Mucosa of rectum (tissue), 2 donors: Measurements from ENCODE around the gene CSNK1G1.
A peak's percentile ranks its signal among the peaks of the same experiment; 100 is the strongest.
"Not testable (repeated sequence)": the region's sequence is repeated elsewhere in the genome, so short reads cannot be mapped to it uniquely, and the experiment has no call there.

ENCODE experiments used
- H3K27ac ChIP-seq, 2 donors: one replicate each; pipeline ENCODE4 v1.7.0; 2013; ENCODE audit warnings: inconsistent platforms in 2 of 2, low read depth in 2 of 2, low read length in 2 of 2
- H3K27me3 ChIP-seq, 2 donors: one replicate each; pipeline ENCODE4 v1.7.0; 2013; ENCODE audit warnings: low read length in 2 of 2; ENCODE audit not compliant: control insufficient read depth in 2 of 2, insufficient read depth in 2 of 2
- H3K36me3 ChIP-seq, 2 donors: one replicate each; pipeline ENCODE4 v1.7.0; 2013; ENCODE audit warnings: low read length in 2 of 2; ENCODE audit not compliant: control insufficient read depth in 2 of 2, insufficient read depth in 2 of 2
- H3K4me1 ChIP-seq, 2 donors: one replicate each; pipeline ENCODE4 v1.7.0; 2013; ENCODE audit warnings: low read length in 2 of 2, mild to moderate bottlenecking in 1 of 2; ENCODE audit not compliant: control insufficient read depth in 2 of 2, insufficient read depth in 2 of 2
- H3K4me3 ChIP-seq, 2 donors: one replicate each; pipeline ENCODE4 v1.7.0; 2013; ENCODE audit warnings: low read length in 2 of 2
- H3K9ac ChIP-seq, 2 donors: one replicate each; pipeline ENCODE4 v1.7.0; 2013; ENCODE audit warnings: low read length in 2 of 2, low read depth in 1 of 2, mild to moderate bottlenecking in 1 of 2
- H3K9me3 ChIP-seq, 2 donors: one replicate each; pipeline ENCODE4 v1.7.0; 2013; ENCODE audit warnings: low read length in 2 of 2; ENCODE audit not compliant: control insufficient read depth in 2 of 2
- donor health status: healthy.
- donor health status: Normal muscosa, but diverticular disease.

CSNK1G1 gene

DNA sequence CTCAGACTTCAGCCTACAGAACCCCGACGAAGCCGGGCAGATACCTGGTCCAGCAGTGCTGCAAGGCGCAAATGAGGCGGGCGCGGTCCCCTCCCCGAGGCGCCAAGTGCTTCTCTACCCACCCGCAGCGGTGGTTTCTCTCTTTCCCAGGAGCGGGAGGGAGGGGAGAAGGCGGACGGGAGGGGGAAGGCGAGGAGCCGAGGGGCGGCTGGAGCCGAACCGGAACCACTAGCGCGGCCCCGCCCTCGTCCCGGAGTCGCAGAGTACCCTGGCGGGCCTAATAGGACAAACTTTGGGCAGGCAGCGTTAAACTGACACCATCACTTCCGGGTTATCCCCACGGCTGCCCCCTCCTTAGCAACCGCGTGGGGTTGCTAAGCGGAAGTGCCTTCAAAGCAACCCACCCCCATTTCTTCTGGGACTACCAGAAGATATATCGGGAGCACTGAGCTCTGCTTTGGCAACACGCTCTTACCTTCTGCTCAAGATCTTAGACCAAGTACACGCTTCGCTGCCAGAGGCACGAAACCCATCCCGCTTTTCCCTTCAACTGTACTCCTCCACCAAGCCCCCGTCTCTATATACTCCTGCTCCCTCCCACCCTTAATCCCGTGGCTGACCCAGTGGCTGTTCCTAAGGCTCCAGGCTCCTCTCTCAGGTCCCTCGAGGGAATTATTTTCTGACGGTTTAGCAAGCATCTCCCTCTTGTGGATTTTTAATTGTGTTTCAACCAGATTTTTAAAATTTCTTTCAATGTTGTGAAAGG lies at the start of gene CSNK1G1:
CSNK1G1 (minus strand) TSS at position 230 of the 766 bp plus-strand sequence. CDS start 55,674 bp downstream, outside the sequence.
- H3K9ac ChIP-seq, result peak within 1 kb of the TSS; percentile 77 to 83
- peak within 1 kb of the TSS; percentile 93 to 97 for H3K4me3 ChIP-seq
- H3K27me3 ChIP-seq, result no peaks in the 10 kb centered on the region
- no peaks in the 10 kb centered on the region for H3K36me3 ChIP-seq
- H3K9me3 ChIP-seq, result no peaks in the 10 kb centered on the region
- peak within 1 kb of the TSS; percentile 67 for H3K27ac ChIP-seq
- H3K4me1 ChIP-seq, result peaks cover 0 to 9% of the 10 kb centered on the region in 2 donors

DNA sequence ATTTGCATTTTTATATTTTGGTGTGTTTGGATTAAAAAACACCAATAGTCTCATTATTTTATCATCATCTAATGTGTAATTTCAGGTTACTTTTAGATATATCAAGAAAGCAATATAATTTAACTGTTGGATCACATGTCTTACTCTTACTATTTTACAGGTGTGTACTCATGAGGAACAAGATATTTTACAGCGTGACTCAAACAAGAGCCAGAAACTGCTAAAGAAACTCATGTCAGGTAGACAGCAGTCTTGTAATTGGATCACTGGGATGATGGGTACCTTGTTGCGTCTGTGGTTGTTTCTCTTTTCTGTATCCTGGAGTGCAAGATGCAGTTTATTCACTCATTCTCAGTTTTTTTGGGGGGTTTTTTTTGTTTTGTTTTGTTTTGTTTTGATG lies 44.6 kb upstream of the CSNK1G1 start:
- no peak overlapping the region for H3K9ac ChIP-seq
- no peak overlapping the region for H3K4me3 ChIP-seq
- H3K36me3 ChIP-seq, result peaks cover 34 to 46% of the 10 kb centered on the region in 2 donors

DNA sequence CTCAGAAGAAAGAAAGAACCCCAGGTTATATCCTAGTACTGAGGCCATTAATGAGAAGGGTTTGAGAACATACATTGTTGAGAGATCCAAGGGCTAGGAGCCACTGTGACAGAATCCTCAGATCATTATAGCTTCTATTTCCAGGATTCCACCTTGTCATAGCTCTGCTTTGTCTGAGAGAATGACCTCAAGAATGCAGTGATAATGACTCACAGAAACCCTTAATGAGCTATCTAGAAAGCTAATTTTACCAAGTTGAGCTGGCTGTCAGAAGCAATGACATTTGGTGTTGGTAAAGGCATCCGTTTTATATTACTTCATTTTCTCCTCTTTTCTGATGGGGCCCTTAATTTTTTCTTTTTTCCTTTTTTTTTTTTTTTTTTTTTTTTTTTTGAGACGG lies 42.6 kb upstream of the CSNK1G1 start:
- no peaks in the 10 kb centered on the region for H3K27me3 ChIP-seq
- H3K4me1 ChIP-seq, result no peaks in the 10 kb centered on the region
- H3K27ac ChIP-seq, result no peak overlapping the region
- H3K9ac ChIP-seq, result no peak overlapping the region
- peaks cover 42 to 56% of the 10 kb centered on the region in 2 donors for H3K36me3 ChIP-seq
- H3K9me3 ChIP-seq, result no peaks in the 10 kb centered on the region
- no peak overlapping the region for H3K4me3 ChIP-seq

More for the DNA sequence above, 44.6 kb upstream of the CSNK1G1 start:
- Histone ChIP-seq H3K9me3 (no peaks in the 10 kb centered on the region), H3K4me1 (no peaks in the 10 kb centered on the region), H3K27ac (no peak overlapping the region), H3K27me3 (no peaks in the 10 kb centered on the region)

DNA sequence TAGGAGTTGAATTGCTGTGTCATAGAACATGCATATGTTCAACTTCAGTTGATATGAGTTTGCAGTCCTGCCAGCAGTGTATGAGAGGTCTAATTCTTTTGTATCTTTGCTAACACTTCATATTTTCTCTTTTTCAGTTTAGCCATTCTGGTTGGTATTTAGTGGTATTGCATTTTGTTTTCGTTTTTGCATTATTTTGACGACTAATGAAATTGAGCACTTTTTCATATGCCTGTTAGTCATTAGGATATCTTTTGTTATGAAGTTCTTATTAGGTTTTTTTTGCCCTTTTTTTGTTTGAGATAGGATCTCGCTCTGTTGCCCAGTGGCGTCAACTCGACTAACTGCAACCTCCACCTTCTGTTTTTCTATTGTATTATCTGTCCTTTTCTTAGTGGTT lies 40.8 kb upstream of the CSNK1G1 start:
- peaks cover 42 to 59% of the 10 kb centered on the region in 2 donors for H3K36me3 ChIP-seq
- H3K27me3 ChIP-seq, result no peaks in the 10 kb centered on the region
- H3K9me3 ChIP-seq, result no peaks in the 10 kb centered on the region
- H3K9ac ChIP-seq, result no peak overlapping the region
- no peaks in the 10 kb centered on the region for H3K4me1 ChIP-seq
- no peak overlapping the region for H3K27ac ChIP-seq
- no peak overlapping the region for H3K4me3 ChIP-seq

DNA sequence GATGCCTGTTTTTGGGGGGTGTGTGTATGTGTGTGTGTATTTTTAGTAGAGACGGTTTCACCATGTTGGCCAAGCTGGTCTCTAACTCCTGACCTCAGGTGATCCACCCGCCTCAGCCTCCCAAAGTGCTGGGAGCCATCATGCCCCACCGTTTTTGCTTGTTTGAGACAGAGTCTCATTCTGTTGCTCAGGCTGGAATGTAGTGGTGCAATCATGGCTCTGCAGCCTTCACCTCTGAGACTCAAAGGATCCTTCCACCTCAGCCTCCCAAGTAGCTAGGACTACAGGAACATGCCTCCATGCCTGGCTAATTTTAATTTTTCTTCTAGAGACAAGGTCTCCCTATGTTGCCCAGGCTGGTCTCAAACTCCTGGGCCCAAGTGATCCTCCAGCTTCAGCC lies 36.5 kb upstream of the CSNK1G1 start:
- H3K4me1 ChIP-seq, H3K9me3 ChIP-seq, H3K4me3 ChIP-seq, H3K27me3 ChIP-seq, H3K9ac ChIP-seq, H3K27ac ChIP-seq: not testable (repeated sequence)
- H3K36me3 ChIP-seq, result peaks cover 26 to 34% of the 10 kb centered on the region in 2 donors

DNA sequence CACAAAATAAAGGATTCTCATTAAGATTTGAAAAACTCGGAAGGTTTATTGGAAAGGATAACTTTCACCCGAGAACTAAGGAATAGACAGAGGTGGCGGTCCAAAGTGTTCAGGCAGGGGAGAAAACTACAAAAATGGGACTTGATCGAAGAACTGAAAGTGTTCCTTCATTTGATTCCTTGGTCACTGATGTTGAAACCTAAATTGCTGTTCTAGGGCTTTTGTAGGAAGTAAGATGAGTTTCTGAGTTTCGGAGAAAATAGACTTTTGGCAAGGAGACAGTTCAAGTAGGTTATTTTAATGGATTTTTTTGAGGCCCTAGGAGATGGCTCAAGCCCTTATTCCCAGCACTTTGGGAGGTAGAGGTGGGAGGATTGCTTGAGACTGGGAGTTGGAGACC lies 33.1 kb upstream of the CSNK1G1 start:
- H3K9me3 ChIP-seq, result no peaks in the 10 kb centered on the region
- H3K36me3 ChIP-seq, result peaks cover 0 to 9% of the 10 kb centered on the region in 2 donors
- H3K27me3 ChIP-seq, result no peaks in the 10 kb centered on the region
- H3K4me3 ChIP-seq, result peak overlapping the region; percentile 98 to 100
- H3K9ac ChIP-seq, result no peak overlapping the region
- peaks cover 3 to 4% of the 10 kb centered on the region in 2 donors for H3K4me1 ChIP-seq
- H3K27ac ChIP-seq, result no peak overlapping the region

DNA sequence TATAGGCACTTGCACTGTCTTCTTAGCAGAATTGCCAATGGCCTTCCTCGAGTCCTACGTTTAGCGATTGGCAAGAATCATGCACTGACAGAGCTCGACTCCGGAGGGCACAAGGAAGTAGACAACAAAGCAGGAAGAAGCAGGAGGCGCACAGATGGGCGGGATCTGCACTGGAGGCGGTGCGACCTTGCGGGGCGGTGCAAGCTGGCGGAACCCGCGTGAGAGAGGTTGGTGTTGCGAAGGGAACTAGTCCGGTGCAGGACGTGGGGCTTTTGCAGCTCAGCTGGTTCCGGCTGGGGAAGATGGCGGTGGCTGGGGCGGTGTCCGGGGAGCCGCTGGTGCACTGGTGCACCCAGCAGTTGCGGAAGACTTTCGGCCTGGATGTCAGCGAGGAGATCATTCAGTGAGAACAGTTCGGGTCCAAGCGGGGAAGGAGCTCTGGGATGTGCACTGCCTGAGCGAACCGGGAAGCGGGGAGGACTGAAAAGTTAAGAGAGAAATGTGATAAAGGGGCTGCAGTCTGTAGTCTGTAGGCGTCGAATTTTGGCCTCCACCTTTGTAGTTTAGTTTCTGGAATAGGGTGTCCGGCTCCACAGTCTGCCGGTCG lies 31.7 kb upstream of the CSNK1G1 start, which contains the start of gene TRIP4:
TRIP4 (plus strand) TSS at position 275 of the 607 bp plus-strand sequence; CDS start at position 303, 28 bp downstream.
- no peaks in the 10 kb centered on the region for H3K9me3 ChIP-seq
- peak within 1 kb of the TSS; percentile 84 to 86 for H3K27ac ChIP-seq
- H3K36me3 ChIP-seq, result peaks cover 0 to 2% of the 10 kb centered on the region in 2 donors
- no peaks in the 10 kb centered on the region for H3K27me3 ChIP-seq
- H3K4me3 ChIP-seq, result peak within 1 kb of the TSS; percentile 98 to 100
- peaks cover 3 to 4% of the 10 kb centered on the region in 2 donors for H3K4me1 ChIP-seq
- peak within 1 kb of the TSS; percentile 87 to 88 for H3K9ac ChIP-seq

DNA sequence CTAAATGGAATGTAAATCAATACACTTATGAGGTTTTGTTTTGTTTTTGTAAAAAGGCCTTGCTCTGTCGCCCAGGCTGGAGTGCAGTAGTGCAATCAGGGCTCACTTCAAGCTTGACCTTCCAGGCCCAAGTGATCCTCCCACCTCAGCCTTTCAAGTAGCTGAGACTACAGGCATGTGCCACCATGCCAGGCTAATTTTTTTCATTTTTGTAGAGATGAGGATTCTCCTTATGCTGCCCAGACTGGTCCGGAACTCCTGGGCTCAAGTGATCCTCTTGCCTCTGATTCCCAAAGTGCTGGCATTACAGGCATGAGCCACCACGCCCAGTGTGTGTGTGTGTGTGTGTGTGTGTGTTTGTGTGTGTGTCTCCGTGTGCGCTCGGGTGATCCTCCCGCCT lies 30.3 kb upstream of the CSNK1G1 start:
- Histone ChIP-seq H3K9me3 (no peaks in the 10 kb centered on the region), H3K36me3 (peaks cover 0 to 2% of the 10 kb centered on the region in 2 donors), H3K4me1 (peaks cover 3 to 4% of the 10 kb centered on the region in 2 donors), H3K27me3 (no peaks in the 10 kb centered on the region), H3K4me3 (no peak overlapping the region), H3K9ac (no peak overlapping the region), H3K27ac (no peak overlapping the region)

DNA sequence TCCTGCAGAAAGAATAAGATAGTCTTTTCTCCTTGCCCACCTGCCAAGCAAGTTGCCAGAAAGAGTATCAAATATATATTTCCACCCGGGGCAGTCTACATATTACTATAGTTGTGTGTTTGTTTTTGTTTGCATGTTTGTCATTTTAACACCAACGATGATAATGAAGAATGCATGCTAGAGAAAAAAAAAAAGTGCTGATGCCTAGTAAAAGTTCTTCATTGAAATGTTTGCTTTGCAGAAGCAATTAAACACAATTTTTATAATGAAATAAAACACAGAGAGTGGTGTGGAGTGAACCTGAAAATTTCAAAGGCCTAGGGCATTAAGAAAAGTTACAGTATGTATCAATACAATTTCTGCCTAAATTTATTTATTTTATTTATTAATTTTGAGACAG lies 27.8 kb upstream of the CSNK1G1 start:
- no peaks in the 10 kb centered on the region for H3K36me3 ChIP-seq
- H3K27ac ChIP-seq, result no peak overlapping the region
- H3K4me3 ChIP-seq, result no peak overlapping the region
- no peak overlapping the region for H3K9ac ChIP-seq
- H3K9me3 ChIP-seq, result no peaks in the 10 kb centered on the region
- peaks cover 6 to 8% of the 10 kb centered on the region in 2 donors for H3K4me1 ChIP-seq
- no peaks in the 10 kb centered on the region for H3K27me3 ChIP-seq

DNA sequence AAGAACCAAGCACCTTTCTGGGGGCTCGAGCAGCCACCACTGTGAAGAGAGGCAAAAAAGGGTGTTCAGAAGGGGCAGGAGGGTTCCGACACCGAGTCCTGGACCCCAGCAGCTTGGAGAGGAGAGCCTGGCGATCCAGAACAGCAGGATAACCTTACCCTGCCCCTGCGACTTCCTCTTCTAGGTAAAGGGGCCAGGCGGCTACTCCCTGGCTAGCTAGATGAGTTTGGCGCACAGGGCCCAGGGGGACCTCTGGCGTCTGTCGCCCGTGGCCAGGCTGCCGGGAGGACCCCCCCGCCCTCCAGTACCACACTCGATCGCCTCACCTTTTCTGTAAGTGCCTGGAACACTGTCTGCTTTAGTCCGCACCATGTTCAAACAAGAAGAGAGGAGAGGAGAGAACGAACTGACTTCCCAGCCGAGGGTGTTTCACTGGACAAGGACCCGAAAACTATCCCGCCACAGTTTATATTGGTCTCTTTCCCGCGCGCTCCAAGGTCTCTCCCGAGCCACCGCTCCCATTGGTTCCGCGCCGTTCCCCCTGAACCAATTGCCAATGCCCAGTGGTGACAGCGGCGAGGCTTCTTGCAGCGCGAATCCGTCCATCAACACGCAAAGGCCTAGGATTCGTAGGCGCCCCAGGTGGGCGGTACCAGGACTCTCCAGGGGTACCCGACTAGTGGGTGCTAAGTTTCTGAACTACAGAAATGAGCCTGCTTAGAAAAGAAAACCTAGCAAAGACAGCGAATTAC lies 25.2 kb upstream of the CSNK1G1 start, which contains the start of gene PCLAF:
PCLAF (minus strand) TSS at position 442 of the 752 bp plus-strand sequence; CDS start at position 372, 70 bp downstream.
- H3K4me3 ChIP-seq, result peak within 1 kb of the TSS; percentile 88 to 95
- no peaks in the 10 kb centered on the region for H3K36me3 ChIP-seq
- peak within 1 kb of the TSS; percentile 61 to 72 for H3K9ac ChIP-seq
- peaks cover 5 to 6% of the 10 kb centered on the region in 2 donors for H3K4me1 ChIP-seq
- no peaks in the 10 kb centered on the region for H3K9me3 ChIP-seq
- H3K27ac ChIP-seq, result no peak within 1 kb of the TSS
- no peaks in the 10 kb centered on the region for H3K27me3 ChIP-seq
